ENCODE results near the gene MAML2.

GRCh38 chr11:96105944-96106343 lies 237.1 kb downstream of the MAML2 start:
- TF ChIP-seq CTCF (IDR thresholded peaks at IDR 0.05) (no peak), POLR2A (IDR thresholded peaks at IDR 0.05) (no peak), POLR2AphosphoS5 (IDR thresholded peaks at IDR 0.05) (no peak), EP300 (IDR thresholded peaks at IDR 0.05) (no peak)
